GM12801 (cell line): ENCODE measurements around the gene TRIM47.

Source experiments
- TF ChIP-seq, protein P1 (sequence below): IDR thresholded peaks from one replicate; pipeline ENCODE4 v1.5.1; 2011; ENCODE audit warnings: control low read depth; ENCODE audit not compliant: insufficient read length; ENCODE audit errors: extremely low read depth

Gene TRIM47

DNA sequence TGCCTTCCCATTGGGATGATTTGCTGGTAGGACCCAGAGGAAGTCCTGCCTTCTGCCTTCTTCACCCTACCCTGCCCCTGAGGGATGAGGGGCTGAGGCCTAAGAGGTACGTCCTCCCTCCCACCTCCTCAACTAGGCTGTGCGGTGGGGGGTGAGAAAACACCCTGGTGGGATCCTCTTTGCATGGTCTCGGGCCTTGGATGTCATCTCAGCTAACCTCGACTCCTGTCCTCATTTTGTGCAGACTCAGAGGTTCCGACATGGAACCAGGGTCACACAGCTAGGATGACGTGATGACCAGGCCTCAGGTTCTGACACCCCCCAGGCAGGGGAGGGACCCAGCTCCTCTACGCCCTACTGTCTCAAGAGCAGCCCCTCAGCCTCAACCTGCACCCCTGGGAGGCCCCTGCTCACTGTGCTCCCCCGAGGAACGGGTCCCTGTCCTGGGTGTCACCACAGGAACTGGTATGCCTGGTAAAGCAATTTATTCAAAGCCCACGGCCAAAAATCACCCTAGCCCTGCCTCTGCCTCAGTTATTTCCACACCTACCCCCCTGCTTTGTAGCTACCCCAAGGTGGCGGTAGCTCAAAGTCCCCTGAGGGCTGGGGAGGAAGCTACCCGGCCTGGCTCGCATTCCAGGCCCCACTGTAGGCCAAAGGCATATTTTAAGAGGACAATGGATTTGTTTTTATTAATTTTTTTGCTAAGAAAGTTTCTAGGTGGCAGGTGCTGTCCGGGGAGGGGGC is 51.6 kb downstream of the TRIM47 start:
- TF ChIP-seq, protein P1, sequence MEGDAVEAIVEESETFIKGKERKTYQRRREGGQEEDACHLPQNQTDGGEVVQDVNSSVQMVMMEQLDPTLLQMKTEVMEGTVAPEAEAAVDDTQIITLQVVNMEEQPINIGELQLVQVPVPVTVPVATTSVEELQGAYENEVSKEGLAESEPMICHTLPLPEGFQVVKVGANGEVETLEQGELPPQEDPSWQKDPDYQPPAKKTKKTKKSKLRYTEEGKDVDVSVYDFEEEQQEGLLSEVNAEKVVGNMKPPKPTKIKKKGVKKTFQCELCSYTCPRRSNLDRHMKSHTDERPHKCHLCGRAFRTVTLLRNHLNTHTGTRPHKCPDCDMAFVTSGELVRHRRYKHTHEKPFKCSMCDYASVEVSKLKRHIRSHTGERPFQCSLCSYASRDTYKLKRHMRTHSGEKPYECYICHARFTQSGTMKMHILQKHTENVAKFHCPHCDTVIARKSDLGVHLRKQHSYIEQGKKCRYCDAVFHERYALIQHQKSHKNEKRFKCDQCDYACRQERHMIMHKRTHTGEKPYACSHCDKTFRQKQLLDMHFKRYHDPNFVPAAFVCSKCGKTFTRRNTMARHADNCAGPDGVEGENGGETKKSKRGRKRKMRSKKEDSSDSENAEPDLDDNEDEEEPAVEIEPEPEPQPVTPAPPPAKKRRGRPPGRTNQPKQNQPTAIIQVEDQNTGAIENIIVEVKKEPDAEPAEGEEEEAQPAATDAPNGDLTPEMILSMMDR = no peak

DNA sequence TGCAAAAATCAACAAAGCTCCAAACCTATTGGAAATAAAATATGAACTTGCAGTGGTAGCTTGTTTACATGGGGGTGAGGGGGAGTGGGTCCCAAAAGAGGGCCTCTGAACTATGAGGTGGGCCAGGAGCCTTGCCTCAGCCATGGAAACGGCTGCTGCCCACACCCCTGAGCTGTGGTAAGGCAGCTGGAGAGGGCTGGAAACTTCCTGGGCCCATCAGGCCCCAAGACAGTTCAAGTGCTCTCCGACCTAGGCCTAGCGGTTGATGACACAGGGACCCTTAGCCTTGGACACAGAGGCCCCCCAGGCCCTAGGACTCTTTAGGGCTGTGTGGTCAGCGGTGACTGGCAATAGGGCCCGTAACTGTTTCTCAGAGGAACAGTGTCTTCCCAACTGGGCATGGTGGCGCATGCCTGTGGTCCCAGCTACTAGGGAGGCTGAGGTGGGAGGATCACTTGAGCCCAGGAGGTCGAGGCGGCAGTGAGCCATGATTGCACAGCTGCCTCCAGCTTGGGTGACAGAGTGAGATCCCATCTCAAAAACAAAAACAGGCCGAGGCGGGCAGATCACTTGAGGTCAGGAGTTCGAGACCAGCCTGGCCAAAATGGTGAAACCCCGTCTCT is 52.5 kb downstream of the TRIM47 start:
- TF ChIP-seq, protein P1 = no peak

DNA sequence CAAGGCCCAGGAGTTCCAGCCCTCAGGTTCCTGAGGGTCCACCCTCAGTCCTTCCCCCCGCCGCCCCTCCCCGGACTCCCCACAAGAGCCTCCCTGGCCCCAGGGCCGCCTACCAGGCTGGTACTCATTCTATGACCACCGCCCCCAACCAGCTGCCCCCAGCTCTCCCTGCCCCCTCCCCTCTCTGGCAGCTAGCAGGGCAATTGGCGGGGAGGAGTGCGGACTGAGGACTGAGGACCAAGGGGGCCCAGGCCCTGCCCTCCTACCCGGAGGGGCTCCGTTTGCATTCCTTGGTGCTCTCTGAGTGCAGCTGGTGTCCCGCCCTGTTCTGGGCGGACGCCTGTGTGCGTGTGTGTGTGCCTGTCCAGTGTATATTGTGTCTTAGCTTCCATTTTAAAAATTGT is 53.2 kb downstream of the TRIM47 start:
- TF ChIP-seq, protein P1 = no peak

DNA sequence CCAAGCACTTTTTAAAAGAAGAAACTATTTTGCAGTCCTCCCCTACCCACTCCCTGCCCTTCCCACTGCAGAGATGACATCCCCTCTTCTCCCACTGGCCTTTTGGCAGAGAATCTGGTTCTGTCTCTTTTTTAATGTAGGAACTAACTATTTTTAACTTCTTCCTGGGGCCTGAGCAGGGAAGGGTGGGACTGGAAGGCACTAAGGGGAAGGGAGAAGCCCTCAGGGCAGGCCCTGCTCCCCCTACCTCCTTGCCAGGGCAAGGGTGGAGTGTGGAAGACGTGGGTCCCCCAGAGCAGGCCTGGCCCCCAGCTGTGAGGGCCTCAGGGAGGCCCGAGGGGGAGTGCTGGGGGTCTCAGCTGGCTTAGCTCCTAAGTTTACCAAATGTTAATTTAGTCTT is 53.7 kb downstream of the TRIM47 start:
- TF ChIP-seq, protein P1 = no peak
